WTC11 (cell line): ENCODE measurements around the gene OVOL1.

Experiments
- CBFB ChIP-seq: sonication (generic); formaldehyde crosslinking; IDR thresholded peaks from 2 replicates; pipeline ENCODE4 v1.8.1; 2022; ENCODE audit warnings: mild to moderate bottlenecking, low read depth, missing genetic modification reagents
- CTCF ChIP-seq: fragments of 200-600 bp; IDR thresholded peaks from 2 replicates; pipeline ENCODE4 v1.8.0; 2022; ENCODE audit warnings: antibody characterized with exemption
- E2F1 ChIP-seq: sonication (generic); formaldehyde crosslinking; IDR thresholded peaks from 2 replicates; pipeline ENCODE4 v1.8.0; 2022; ENCODE audit warnings: mild to moderate bottlenecking, missing genetic modification reagents
- E2F4 ChIP-seq: sonication (generic); formaldehyde crosslinking; IDR thresholded peaks from 2 replicates; pipeline ENCODE4 v1.8.1; 2022; ENCODE audit warnings: low read depth, mild to moderate bottlenecking, moderate library complexity, missing genetic modification reagents, borderline replicate concordance
- E2F5 ChIP-seq: sonication (generic); formaldehyde crosslinking; IDR thresholded peaks from 2 replicates; pipeline ENCODE4 v1.8.1; 2022; ENCODE audit warnings: mild to moderate bottlenecking, moderate library complexity, missing genetic modification reagents
- ELF4 ChIP-seq: sonication (generic); formaldehyde crosslinking; IDR thresholded peaks from 2 replicates; pipeline ENCODE4 v1.8.1; 2022; ENCODE audit warnings: low read depth, mild to moderate bottlenecking, moderate library complexity, missing genetic modification reagents
- ESRRA ChIP-seq: sonication (generic); formaldehyde crosslinking; IDR thresholded peaks from 2 replicates; pipeline ENCODE4 v1.8.1; 2022; ENCODE audit warnings: mild to moderate bottlenecking, missing genetic modification reagents, borderline replicate concordance
- FOXK1 ChIP-seq: sonication (generic); formaldehyde crosslinking; IDR thresholded peaks from 2 replicates; pipeline ENCODE4 v1.8.0; 2022; ENCODE audit warnings: mild to moderate bottlenecking, moderate library complexity, missing genetic modification reagents
- IRF2 ChIP-seq: sonication (generic); formaldehyde crosslinking; IDR thresholded peaks from 2 replicates; pipeline ENCODE4 v1.8.0; 2022; ENCODE audit warnings: low read depth, missing genetic modification reagents, borderline replicate concordance
- JUN ChIP-seq: sonication (generic); formaldehyde crosslinking; IDR thresholded peaks from 2 replicates; pipeline ENCODE4 v1.8.0; 2023; ENCODE audit warnings: mild to moderate bottlenecking, missing genetic modification reagents
- NR2C2 ChIP-seq: sonication (generic); formaldehyde crosslinking; IDR thresholded peaks from 2 replicates; pipeline ENCODE4 v1.8.0; 2022; ENCODE audit warnings: mild to moderate bottlenecking, missing genetic modification reagents
- ZSCAN18 ChIP-seq: fragments of 250-450 bp; sonication (Bioruptor Pico); IDR thresholded peaks from 2 replicates; pipeline ENCODE4 v2.1.2; 2022; ENCODE audit warnings: mild to moderate bottlenecking, moderate library complexity

- TF ChIP-seq FOXK1 (CRISPR knock-in tag): no peak
- no peak for TF ChIP-seq CTCF
- no peak for TF ChIP-seq JUN (CRISPR knock-in tag)
- TF ChIP-seq IRF2: no peak
- no peak for TF ChIP-seq E2F5
- TF ChIP-seq CBFB (CRISPR knock-in tag): no peak
- no peak for TF ChIP-seq NR2C2 (CRISPR knock-in tag)
- no peak for TF ChIP-seq E2F1 (CRISPR knock-in tag)
- TF ChIP-seq E2F4 (CRISPR knock-in tag): no peak
- TF ChIP-seq ELF4 (CRISPR knock-in tag): no peak
- TF ChIP-seq ZSCAN18: no peak
- TF ChIP-seq ESRRA (CRISPR knock-in tag): no peak
Observed at GRCh38 chr11:65744699-65745042, 42.2 kb upstream of the OVOL1 start.
